ENCODE measurements around the gene SLC37A1. TPM values are rescaled to one million over a fixed set of nuclear protein-coding genes. Genes with fewer than 3 reads are reported as not detected.
"Not testable (repeated sequence)": the region's sequence is repeated elsewhere in the genome, so short reads cannot be mapped to it uniquely, and the experiment has no call there.

The SLC37A1 gene
- total RNA-seq, 2 donors from 2014 or later = 21.0 to 24.0 TPM

- no peak overlapping the region for H3K27ac Mint-ChIP-seq
- ATAC-seq (no peak), DNase-seq (no peak)
- H3K4me3 Mint-ChIP-seq = no peak overlapping the region
- no peaks in the 10 kb centered on the region for H3K4me1 Mint-ChIP-seq
- no peaks in the 10 kb centered on the region for H3K36me3 Mint-ChIP-seq (ENCODE audit: low read depth)
- H3K27me3 Mint-ChIP-seq = peaks cover 25% of the 10 kb centered on the region
- no peaks in the 10 kb centered on the region for H3K9me3 ChIP-seq (ENCODE audit: control insufficient read depth, low read length, poor library complexity, severe bottlenecking)
Observed at GRCh38 chr21:42619841-42620240, 106.2 kb downstream of the SLC37A1 start.

GRCh38 chr21:42621166-42621818 lies 107.6 kb downstream of the SLC37A1 start:
- peaks cover 32% of the 10 kb centered on the region for H3K27me3 Mint-ChIP-seq
- no peaks in the 10 kb centered on the region for H3K9me3 ChIP-seq (ENCODE audit: control insufficient read depth, low read length, poor library complexity, severe bottlenecking)
- H3K27ac Mint-ChIP-seq = no peak overlapping the region
- H3K4me3 Mint-ChIP-seq = no peak overlapping the region
- DNase-seq (no peak), ATAC-seq (no peak)
- H3K4me1 Mint-ChIP-seq = no peaks in the 10 kb centered on the region
- H3K36me3 Mint-ChIP-seq (ENCODE audit: low read depth) = no peaks in the 10 kb centered on the region

GRCh38 chr21:42621819-42622177 lies 108.1 kb downstream of the SLC37A1 start:
- no peaks in the 10 kb centered on the region for H3K4me1 Mint-ChIP-seq
- no peaks in the 10 kb centered on the region for H3K9me3 ChIP-seq (ENCODE audit: control insufficient read depth, low read length, poor library complexity, severe bottlenecking)
- ATAC-seq (no peak), DNase-seq (no peak)
- H3K27ac Mint-ChIP-seq = no peak overlapping the region
- H3K36me3 Mint-ChIP-seq (ENCODE audit: low read depth) = no peaks in the 10 kb centered on the region
- peaks cover 35% of the 10 kb centered on the region for H3K27me3 Mint-ChIP-seq
- H3K4me3 Mint-ChIP-seq = no peak overlapping the region

- Mint-ChIP-seq H3K4me1 (no peaks in the 10 kb centered on the region), H3K36me3 (ENCODE audit: low read depth) (no peaks in the 10 kb centered on the region), H3K4me3 (no peak overlapping the region), H3K27me3 (peaks cover 40% of the 10 kb centered on the region), H3K27ac (no peak overlapping the region)
- ATAC-seq (no peak), DNase-seq (no peak)
- no peaks in the 10 kb centered on the region for H3K9me3 ChIP-seq (ENCODE audit: control insufficient read depth, low read length, poor library complexity, severe bottlenecking)
Observed at GRCh38 chr21:42622284-42622683, 108.6 kb downstream of the SLC37A1 start.

GRCh38 chr21:42623694-42624093 lies 110.0 kb downstream of the SLC37A1 start:
- Mint-ChIP-seq H3K27me3 (peaks cover 40% of the 10 kb centered on the region), H3K27ac (peak overlapping the region; percentile 21), H3K36me3 (ENCODE audit: low read depth) (no peaks in the 10 kb centered on the region)

GRCh38 chr21:42624095-42624790 lies 110.6 kb downstream of the SLC37A1 start:
- Mint-ChIP-seq H3K27me3 (peaks cover 37% of the 10 kb centered on the region), H3K4me3 (no peak overlapping the region), H3K27ac (peak overlapping the region; percentile 21), H3K4me1 (no peaks in the 10 kb centered on the region), H3K36me3 (ENCODE audit: low read depth) (no peaks in the 10 kb centered on the region)
- no peak for ATAC-seq
- H3K9me3 ChIP-seq (ENCODE audit: control insufficient read depth, low read length, poor library complexity, severe bottlenecking) = no peaks in the 10 kb centered on the region
- no peak for DNase-seq

More at GRCh38 chr21:42623694-42624093, 110.0 kb downstream of the SLC37A1 start:
- ATAC-seq = no peak
- no peaks in the 10 kb centered on the region for H3K9me3 ChIP-seq (ENCODE audit: control insufficient read depth, low read length, poor library complexity, severe bottlenecking)
- H3K4me1 Mint-ChIP-seq = no peaks in the 10 kb centered on the region
- H3K4me3 Mint-ChIP-seq = no peak overlapping the region
- no peak for DNase-seq

GRCh38 chr21:42624936-42625335 lies 111.3 kb downstream of the SLC37A1 start:
- Mint-ChIP-seq H3K27me3 (peaks cover 30% of the 10 kb centered on the region), H3K4me1 (no peaks in the 10 kb centered on the region), H3K36me3 (ENCODE audit: low read depth) (no peaks in the 10 kb centered on the region), H3K27ac (no peak overlapping the region), H3K4me3 (no peak overlapping the region)
- ATAC-seq = no peak
- no peaks in the 10 kb centered on the region for H3K9me3 ChIP-seq (ENCODE audit: control insufficient read depth, low read length, poor library complexity, severe bottlenecking)
- DNase-seq = no peak

GRCh38 chr21:42626171-42626570 lies 112.5 kb downstream of the SLC37A1 start:
- H3K9me3 ChIP-seq (ENCODE audit: control insufficient read depth, low read length, poor library complexity, severe bottlenecking) = no peaks in the 10 kb centered on the region
- Mint-ChIP-seq H3K36me3 (ENCODE audit: low read depth) (no peaks in the 10 kb centered on the region), H3K4me3 (no peak overlapping the region), H3K27ac (no peak overlapping the region), H3K27me3 (peaks cover 27% of the 10 kb centered on the region), H3K4me1 (no peaks in the 10 kb centered on the region)
- no peak for ATAC-seq
- no peak for DNase-seq

- H3K4me3 Mint-ChIP-seq = no peak overlapping the region
- no peak overlapping the region for H3K27ac Mint-ChIP-seq
- no peaks in the 10 kb centered on the region for H3K9me3 ChIP-seq (ENCODE audit: control insufficient read depth, low read length, poor library complexity, severe bottlenecking)
- no peaks in the 10 kb centered on the region for H3K36me3 Mint-ChIP-seq (ENCODE audit: low read depth)
- DNase-seq (no peak), ATAC-seq (no peak)
- H3K4me1 Mint-ChIP-seq = no peaks in the 10 kb centered on the region
- peaks cover 27% of the 10 kb centered on the region for H3K27me3 Mint-ChIP-seq
Observed at GRCh38 chr21:42627527-42628289, 114.1 kb downstream of the SLC37A1 start.

GRCh38 chr21:42628466-42629061 lies 114.9 kb downstream of the SLC37A1 start:
- peaks cover 26% of the 10 kb centered on the region for H3K27me3 Mint-ChIP-seq

GRCh38 chr21:42629933-42630589 lies 116.4 kb downstream of the SLC37A1 start:
- Mint-ChIP-seq H3K27me3 (peaks cover 13% of the 10 kb centered on the region), H3K4me1 (no peaks in the 10 kb centered on the region), H3K36me3 (ENCODE audit: low read depth) (no peaks in the 10 kb centered on the region), H3K27ac (no peak overlapping the region), H3K4me3 (no peak overlapping the region)
- DNase-seq = no peak
- no peak for ATAC-seq
- no peaks in the 10 kb centered on the region for H3K9me3 ChIP-seq (ENCODE audit: control insufficient read depth, low read length, poor library complexity, severe bottlenecking)

More at GRCh38 chr21:42628466-42629061, 114.9 kb downstream of the SLC37A1 start:
- H3K4me3 Mint-ChIP-seq; H3K36me3 Mint-ChIP-seq (ENCODE audit: low read depth); H3K9me3 ChIP-seq (ENCODE audit: control insufficient read depth, low read length, poor library complexity, severe bottlenecking); ATAC-seq; H3K27ac Mint-ChIP-seq; DNase-seq; H3K4me1 Mint-ChIP-seq: not testable (repeated sequence)

GRCh38 chr21:42630626-42631025 lies 117.0 kb downstream of the SLC37A1 start:
- Mint-ChIP-seq H3K4me3 (no peak overlapping the region), H3K27ac (no peak overlapping the region), H3K27me3 (peaks cover 13% of the 10 kb centered on the region), H3K36me3 (ENCODE audit: low read depth) (no peaks in the 10 kb centered on the region), H3K4me1 (no peaks in the 10 kb centered on the region)
- no peak for DNase-seq
- ATAC-seq = no peak
- no peaks in the 10 kb centered on the region for H3K9me3 ChIP-seq (ENCODE audit: control insufficient read depth, low read length, poor library complexity, severe bottlenecking)
